ENCODE measurements around the gene CNKSR3. TPM values are rescaled to one million over a fixed set of nuclear protein-coding genes. Genes with fewer than 3 reads are reported as not detected.

Gene CNKSR3
- total RNA-seq, 1 experiment from 2014 or later, result 3.9 TPM

DNA sequence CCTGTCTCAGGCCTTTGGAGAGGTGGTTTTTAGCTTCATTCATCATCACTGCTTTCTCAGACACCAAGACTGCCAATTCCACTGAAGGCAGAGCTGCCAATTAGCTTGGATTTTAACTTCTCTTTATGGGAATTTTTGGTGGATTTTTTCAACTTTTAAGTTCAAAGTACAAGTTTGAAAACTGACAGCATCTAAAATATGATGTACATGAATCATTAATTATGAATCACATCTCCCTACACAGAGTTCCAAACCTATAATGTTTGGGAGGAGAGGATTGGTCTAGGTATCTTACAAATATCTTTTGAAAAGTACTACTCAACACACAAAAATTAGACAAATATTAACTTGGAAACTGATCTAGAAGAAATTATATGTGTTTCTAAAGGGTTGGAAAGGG is 25.5 kb downstream of the CNKSR3 start:
- no TSS peak for BruUV-seq (replicated peaks)
- H3K4me3 Mint-ChIP-seq (ENCODE audit: unreplicated experiment), result no peak overlapping the region
- no peaks in the 10 kb centered on the region for H3K4me1 Mint-ChIP-seq (ENCODE audit: insufficient read depth, unreplicated experiment)
- ChIA-PET POLR2A (interaction anchor here (0.9 kb wide), 1 partner anchor 26 kb away, joined by 3 read pairs; no protein-coding TSS in a partner anchor), CTCF (no interaction called here)
- TF ChIP-seq CTCF (IDR thresholded peaks at IDR 0.05; ENCODE audit: unreplicated experiment), result no peak
- no peak for DNase-seq (ENCODE audit: unreplicated experiment)
- H3K36me3 Mint-ChIP-seq (ENCODE audit: insufficient read depth, unreplicated experiment), result no peaks in the 10 kb centered on the region
- no peak overlapping the region for H3K27ac Mint-ChIP-seq (ENCODE audit: low read depth, unreplicated experiment)
- intact Hi-C loops (cut with micrococcal nuclease), result no loop called here
- H3K27me3 Mint-ChIP-seq (ENCODE audit: insufficient read depth, unreplicated experiment), result no peaks in the 10 kb centered on the region
- no peaks in the 10 kb centered on the region for H3K9me3 Mint-ChIP-seq (ENCODE audit: unreplicated experiment)

- Mint-ChIP-seq H3K9me3 (ENCODE audit: unreplicated experiment) (no peaks in the 10 kb centered on the region), H3K4me1 (ENCODE audit: insufficient read depth, unreplicated experiment) (peaks cover 6% of the 10 kb centered on the region), H3K27ac (ENCODE audit: low read depth, unreplicated experiment) (no peak overlapping the region), H3K36me3 (ENCODE audit: insufficient read depth, unreplicated experiment) (no peaks in the 10 kb centered on the region), H3K27me3 (ENCODE audit: insufficient read depth, unreplicated experiment) (no peaks in the 10 kb centered on the region), H3K4me3 (ENCODE audit: unreplicated experiment) (no peak overlapping the region)
- TF ChIP-seq CTCF (IDR thresholded peaks at IDR 0.05; ENCODE audit: unreplicated experiment), result no peak
- CTCF ChIA-PET, result no interaction called here
- BruUV-seq (replicated peaks), result no TSS peak
- no peak for DNase-seq (ENCODE audit: unreplicated experiment)
- POLR2A ChIA-PET, result no interaction called here
- intact Hi-C loops (cut with micrococcal nuclease), result no loop called here
Measured at GRCh38 chr6:154482858-154483257, 27.6 kb downstream of the CNKSR3 start.

GRCh38 chr6:154481521-154482013 is 28.9 kb downstream of the CNKSR3 start:
- ChIA-PET POLR2A (no interaction called here), CTCF (no interaction called here)
- peaks cover 9% of the 10 kb centered on the region for H3K4me1 Mint-ChIP-seq (ENCODE audit: insufficient read depth, unreplicated experiment)

More at GRCh38 chr6:154481521-154482013, 28.9 kb downstream of the CNKSR3 start:
- H3K9me3 Mint-ChIP-seq (ENCODE audit: unreplicated experiment), result no peaks in the 10 kb centered on the region
- intact Hi-C loops (cut with micrococcal nuclease), result no loop called here
- H3K27me3 Mint-ChIP-seq (ENCODE audit: insufficient read depth, unreplicated experiment), result no peaks in the 10 kb centered on the region
- no peaks in the 10 kb centered on the region for H3K36me3 Mint-ChIP-seq (ENCODE audit: insufficient read depth, unreplicated experiment)
- H3K4me3 Mint-ChIP-seq (ENCODE audit: unreplicated experiment), result no peak overlapping the region
- no peak for TF ChIP-seq CTCF (IDR thresholded peaks at IDR 0.05; ENCODE audit: unreplicated experiment)
- H3K27ac Mint-ChIP-seq (ENCODE audit: low read depth, unreplicated experiment), result no peak overlapping the region
- BruUV-seq (replicated peaks), result no TSS peak
- no peak for DNase-seq (ENCODE audit: unreplicated experiment)

Measured in MCF 10A (cell line).